Smooth muscle cell of bladder (primary cell): ENCODE results near the gene CKAP2. TPM values are rescaled to one million over a fixed set of nuclear protein-coding genes. Genes with fewer than 3 reads are reported as not detected.

Experiments used
- total RNA-seq: library from RNA; depleted of rRNA; stranded (reverse); fragments of >200 nt; gene quantifications from 2 replicates; pipeline ENCODE4 v1.2.3, GENCODE V29; 2014

Gene CKAP2, protein sequence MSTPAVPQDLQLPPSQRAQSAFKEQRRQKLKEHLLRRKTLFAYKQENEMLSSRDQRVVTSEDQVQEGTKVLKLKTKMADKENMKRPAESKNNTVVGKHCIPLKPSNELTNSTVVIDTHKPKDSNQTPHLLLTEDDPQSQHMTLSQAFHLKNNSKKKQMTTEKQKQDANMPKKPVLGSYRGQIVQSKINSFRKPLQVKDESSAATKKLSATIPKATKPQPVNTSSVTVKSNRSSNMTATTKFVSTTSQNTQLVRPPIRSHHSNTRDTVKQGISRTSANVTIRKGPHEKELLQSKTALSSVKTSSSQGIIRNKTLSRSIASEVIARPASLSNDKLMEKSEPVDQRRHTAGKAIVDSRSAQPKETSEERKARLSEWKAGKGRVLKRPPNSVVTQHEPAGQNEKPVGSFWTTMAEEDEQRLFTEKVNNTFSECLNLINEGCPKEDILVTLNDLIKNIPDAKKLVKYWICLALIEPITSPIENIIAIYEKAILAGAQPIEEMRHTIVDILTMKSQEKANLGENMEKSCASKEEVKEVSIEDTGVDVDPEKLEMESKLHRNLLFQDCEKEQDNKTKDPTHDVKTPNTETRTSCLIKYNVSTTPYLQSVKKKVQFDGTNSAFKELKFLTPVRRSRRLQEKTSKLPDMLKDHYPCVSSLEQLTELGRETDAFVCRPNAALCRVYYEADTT
- total RNA-seq: 6.3 and 6.8 TPM in 2 replicates

DNA sequence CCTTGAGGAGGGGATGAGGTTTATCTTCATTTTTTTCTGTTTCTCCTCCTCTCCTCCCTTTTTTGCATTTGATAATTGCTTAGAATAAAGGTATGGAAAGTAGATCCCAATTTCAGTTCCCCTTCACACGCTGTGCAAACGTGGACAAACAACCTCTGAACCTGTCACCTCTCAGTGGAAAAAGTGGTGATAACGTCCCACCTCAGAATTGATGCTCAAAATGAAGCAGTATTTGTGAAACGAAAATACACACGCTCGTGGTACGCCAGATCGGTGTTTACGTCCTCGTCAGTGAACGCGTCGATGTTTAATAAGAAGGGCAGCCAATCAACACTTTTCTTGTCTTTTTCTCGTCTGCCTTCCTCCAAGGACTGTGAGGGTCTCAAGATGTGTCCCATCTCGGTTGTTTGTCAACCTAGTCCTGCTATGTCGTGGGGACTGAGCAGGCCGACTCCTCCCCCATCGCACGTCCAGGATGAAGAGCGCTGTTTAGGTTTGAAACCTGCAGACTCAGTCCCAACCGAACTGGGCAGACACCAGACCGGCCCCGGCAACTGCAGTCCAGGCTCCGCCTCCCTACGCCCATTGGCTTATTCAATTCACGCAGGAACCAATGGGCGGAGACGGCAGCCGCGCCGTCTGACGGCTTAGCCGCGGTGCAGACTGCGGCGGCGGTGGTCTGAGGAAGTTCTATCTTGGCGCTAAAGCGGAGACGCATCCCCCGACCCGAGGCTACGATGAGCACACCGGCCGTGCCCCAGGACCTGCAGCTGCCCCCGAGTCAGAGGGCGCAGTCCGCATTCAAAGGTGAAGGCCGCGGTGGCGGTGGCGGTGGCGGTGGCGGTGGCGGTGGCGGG is at the start of gene CKAP2:
Gene CKAP2, plus strand, starts transcription at position 659 of the 857 bp plus-strand sequence. Its CDS starts 79 bp downstream, at position 738.

DNA sequence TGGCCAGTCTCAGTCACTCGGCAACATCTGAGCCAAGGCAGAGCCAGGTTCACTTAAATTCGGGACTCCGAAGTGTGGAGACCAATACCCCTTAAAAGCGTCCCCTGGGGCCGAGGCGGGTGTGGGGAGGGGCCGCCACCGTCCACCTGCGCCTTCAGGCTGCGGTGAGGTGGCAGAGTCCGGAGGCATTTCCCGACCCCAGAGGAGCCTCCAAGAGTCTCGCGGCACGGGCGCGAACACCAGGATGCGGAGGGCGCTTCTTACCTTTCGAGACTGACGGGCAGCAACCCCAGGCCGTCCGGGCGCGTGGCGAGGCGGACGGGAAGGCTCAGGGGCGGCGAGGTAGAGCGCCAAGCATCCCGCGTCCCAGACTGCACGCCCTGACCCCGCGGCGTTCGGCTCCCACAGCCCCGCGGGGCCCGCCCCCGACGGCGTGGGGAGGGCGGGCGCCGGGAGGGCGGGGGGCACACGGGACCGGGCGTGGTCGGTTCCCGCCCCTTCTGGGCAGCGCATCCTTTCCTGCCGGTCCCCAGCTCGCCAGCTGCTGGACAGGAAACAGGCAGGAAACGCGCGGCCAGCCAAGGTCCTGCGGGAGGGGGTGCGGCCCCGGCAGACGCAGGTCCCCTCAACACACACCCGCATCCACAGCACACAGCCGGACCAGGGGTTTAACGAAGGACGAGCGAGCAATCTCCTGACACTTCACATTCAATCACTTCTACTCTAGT is 49.3 kb upstream of the CKAP2 start, which contains the start of gene THSD1:
Gene THSD1, minus strand, starts transcription at position 406 of the 728 bp plus-strand sequence. CDS start 3,572 bp downstream, outside the sequence.

DNA sequence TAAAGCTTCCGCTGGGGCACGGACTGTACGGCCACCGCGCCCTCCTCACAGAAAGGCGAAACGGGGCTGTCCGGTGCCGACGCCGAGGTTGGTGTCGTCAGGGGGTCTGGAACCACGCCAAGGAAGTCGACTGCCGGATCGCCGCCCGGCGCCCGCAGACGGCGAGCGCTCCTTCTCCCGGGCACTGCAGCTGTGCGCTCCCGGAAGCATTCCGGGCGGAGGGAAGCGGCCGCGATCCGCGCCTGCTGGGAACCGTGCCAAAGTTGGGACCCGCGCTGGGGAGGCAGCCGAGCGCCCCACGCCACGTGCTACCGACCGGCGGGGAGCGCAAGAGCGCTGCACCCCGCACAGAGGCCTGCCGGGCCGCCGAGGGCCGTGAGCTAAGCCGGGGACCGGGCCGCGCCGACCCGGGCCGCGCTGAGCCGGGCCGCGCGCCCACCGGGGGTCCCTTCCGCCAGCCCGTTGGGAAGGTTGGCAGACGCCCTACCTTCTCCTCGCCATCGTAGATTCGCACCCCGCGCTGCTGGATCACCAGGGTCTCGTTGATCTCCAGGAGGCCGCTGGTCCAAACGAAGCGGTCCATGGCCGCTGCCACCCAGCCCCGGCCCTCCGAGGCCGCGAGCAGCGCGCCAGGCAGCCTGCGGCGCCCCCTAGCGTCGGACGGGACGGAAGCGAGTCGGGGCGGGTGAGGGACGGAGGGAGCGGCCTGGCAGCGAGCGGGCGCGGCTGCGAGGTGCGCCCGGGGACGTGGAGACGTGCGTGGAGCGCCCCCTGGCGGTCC is 5.1 kb upstream of the CKAP2 start, which contains the start of gene VPS36:
Gene VPS36, minus strand, starts transcription at position 623 of the 781 bp plus-strand sequence. Its CDS starts 40 bp downstream, at position 583.

Other genes starting within 250 kb of the CKAP2 start
- gene THSD1, start 49.3 kb upstream of the CKAP2 start, total RNA-seq: 5.0 and 5.3 TPM in 2 replicates
- gene VPS36, start 4.8 kb upstream of the CKAP2 start, total RNA-seq: 17.9 and 20.2 TPM in 2 replicates
- gene HNRNPA1L2, start 187.0 kb downstream of the CKAP2 start, total RNA-seq: 3.1 and 3.4 TPM in 2 replicates
- 34.6 and 52.0 TPM in 2 replicates for gene SUGT1, start 197.4 kb downstream of the CKAP2 start, total RNA-seq